Activated B cell treated with CpG ODN at 0.5 μM for 24 hours (primary cell): Measurements from ENCODE around the gene MEAK7. TPM values are rescaled to one million over a fixed set of nuclear protein-coding genes. Genes with fewer than 3 reads are reported as not detected.

ENCODE experiments used
- ATAC-seq: fragments of 200-7000 bp; cut with Tn5 transposase; one replicate; pipeline ENCODE4 v1.10.0; 2021; ENCODE audit warnings: low read depth, mild to moderate bottlenecking, moderate library complexity
- CTCF ChIA-PET: fragments of 350-600 bp; sonication (Branson Sonifier 250); formaldehyde crosslinking; loops from one replicate; lab custom pipeline; 2021; ENCODE audit warnings: antibody characterized with exemption; lab: Charles Lee
- POLR2A ChIA-PET: fragments of 350-600 bp; sonication (Branson Sonifier 250); formaldehyde crosslinking; loops from one replicate; lab custom pipeline; 2021; ENCODE audit warnings: antibody characterized with exemption; lab: Charles Lee
- DNase-seq: peaks from one replicate; pipeline ENCODE4 v3.0.0; 2022
- H3K27ac Mint-ChIP-seq: one replicate; pipeline ENCODE4 v1.8.0; 2020; ENCODE audit warnings: mixed read lengths
- H3K27me3 Mint-ChIP-seq: one replicate; pipeline ENCODE4 v1.8.0; 2021; ENCODE audit warnings: mixed read lengths
- H3K36me3 Mint-ChIP-seq: one replicate; pipeline ENCODE4 v1.8.0; 2021; ENCODE audit warnings: low read depth, mixed read lengths
- H3K4me1 Mint-ChIP-seq: one replicate; pipeline ENCODE4 v1.8.0; 2021; ENCODE audit warnings: mixed read lengths
- H3K4me3 Mint-ChIP-seq: one replicate; pipeline ENCODE4 v1.8.0; 2020; ENCODE audit warnings: mild to moderate bottlenecking, mixed read lengths
- H3K9me3 Mint-ChIP-seq: one replicate; pipeline ENCODE4 v1.8.0; 2020; ENCODE audit warnings: mixed read lengths
- intact Hi-C: fragments of 100-400 bp; cut with micrococcal nuclease; formaldehyde crosslinking; loops from one replicate; pipeline ENCODE4 v1.15.1; 2024
- total RNA-seq: library from RNA; stranded (reverse); gene quantifications from 2 replicates; pipeline ENCODE4 v1.2.3, GENCODE V29; 2022
- TF ChIP-seq, protein P1 (sequence below): fragments of 200-600 bp; IDR thresholded peaks from one replicate; pipeline ENCODE4 v1.8.0; 2022; ENCODE audit warnings: antibody characterized with exemption, mild to moderate bottlenecking

The MEAK7 gene
- total RNA-seq, 1 donor from 2014 or later, result 15.0 TPM

DNA sequence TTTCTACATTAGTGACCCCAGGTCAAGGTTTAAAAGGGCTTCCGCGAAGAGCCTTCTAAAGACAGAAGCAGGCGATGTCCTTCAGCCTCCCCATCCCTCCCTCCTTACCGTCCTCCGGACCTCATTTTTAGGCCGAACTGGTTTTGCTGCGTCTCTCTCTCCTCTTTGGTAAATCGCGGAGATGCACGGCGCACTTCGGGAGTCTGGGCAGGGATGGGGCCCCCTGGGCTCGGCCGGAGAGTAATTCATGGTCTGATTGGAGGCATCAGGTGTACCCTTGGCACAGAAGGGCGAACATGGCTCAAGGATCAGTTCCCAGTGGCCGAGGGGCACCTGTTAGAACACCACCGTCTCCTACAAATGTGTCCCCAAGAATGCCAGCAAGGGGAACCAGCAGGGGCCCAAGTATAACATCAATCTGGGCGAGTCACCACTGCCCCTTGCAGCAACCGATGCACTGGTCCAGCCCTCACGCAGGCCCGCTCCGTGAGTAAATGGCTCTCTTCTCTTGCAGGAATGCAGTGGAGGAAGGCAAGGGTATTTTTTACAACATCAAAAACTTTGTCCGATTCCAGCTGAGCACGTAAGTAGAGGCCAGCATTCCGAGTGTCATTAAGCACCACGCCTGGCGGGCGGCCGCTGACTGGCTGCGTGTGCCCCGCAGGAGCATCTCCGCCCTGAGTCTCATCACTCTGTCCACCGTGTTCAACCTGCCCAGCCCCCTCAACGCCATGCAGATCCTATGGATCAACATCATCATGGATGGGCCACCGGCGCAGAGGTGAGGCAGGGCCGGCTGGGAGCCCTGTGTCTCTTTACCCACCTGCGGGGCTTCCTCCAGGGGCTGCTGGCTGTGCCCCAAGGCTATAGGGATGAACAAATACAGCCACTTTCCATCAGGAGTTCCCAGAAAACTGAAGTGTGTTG, 45.6 kb downstream of the MEAK7 start:
- ChIA-PET CTCF (no interaction called here), POLR2A (no interaction called here)
- no peak for ATAC-seq
- TF ChIP-seq, protein P1, sequence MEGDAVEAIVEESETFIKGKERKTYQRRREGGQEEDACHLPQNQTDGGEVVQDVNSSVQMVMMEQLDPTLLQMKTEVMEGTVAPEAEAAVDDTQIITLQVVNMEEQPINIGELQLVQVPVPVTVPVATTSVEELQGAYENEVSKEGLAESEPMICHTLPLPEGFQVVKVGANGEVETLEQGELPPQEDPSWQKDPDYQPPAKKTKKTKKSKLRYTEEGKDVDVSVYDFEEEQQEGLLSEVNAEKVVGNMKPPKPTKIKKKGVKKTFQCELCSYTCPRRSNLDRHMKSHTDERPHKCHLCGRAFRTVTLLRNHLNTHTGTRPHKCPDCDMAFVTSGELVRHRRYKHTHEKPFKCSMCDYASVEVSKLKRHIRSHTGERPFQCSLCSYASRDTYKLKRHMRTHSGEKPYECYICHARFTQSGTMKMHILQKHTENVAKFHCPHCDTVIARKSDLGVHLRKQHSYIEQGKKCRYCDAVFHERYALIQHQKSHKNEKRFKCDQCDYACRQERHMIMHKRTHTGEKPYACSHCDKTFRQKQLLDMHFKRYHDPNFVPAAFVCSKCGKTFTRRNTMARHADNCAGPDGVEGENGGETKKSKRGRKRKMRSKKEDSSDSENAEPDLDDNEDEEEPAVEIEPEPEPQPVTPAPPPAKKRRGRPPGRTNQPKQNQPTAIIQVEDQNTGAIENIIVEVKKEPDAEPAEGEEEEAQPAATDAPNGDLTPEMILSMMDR, result no peak
- H3K27ac Mint-ChIP-seq, result no peak overlapping the region
- intact Hi-C loops, result no loop called here
- no peak overlapping the region for H3K4me3 Mint-ChIP-seq
- peaks cover 6% of the 10 kb centered on the region for H3K36me3 Mint-ChIP-seq
- no peaks in the 10 kb centered on the region for H3K4me1 Mint-ChIP-seq
- no peaks in the 10 kb centered on the region for H3K9me3 Mint-ChIP-seq
- DNase-seq, result no peak
- H3K27me3 Mint-ChIP-seq, result no peaks in the 10 kb centered on the region

DNA sequence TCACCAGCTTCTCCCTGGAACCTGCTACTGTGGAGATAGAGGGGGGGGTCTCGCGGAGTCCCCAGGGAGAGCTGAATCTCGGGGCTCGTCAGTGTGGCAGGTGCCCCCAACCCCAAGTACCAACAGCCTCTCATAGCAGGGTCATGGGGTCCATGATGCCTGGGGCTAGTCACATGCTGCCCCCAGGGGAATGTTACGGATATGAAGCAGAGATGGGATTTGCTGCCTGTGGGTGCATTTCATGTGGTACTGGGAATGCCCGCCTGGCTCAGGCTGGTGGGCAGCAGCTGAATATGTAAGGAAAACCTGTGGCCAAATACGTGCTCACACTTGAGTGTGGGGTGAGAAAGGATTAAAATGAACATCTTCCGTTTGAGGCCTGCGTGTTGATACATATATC, 49.4 kb downstream of the MEAK7 start:
- CTCF ChIA-PET, result no interaction called here
- peaks cover 3% of the 10 kb centered on the region for H3K27me3 Mint-ChIP-seq
- H3K36me3 Mint-ChIP-seq, result no peaks in the 10 kb centered on the region
- DNase-seq, result no peak
- H3K9me3 Mint-ChIP-seq, result peaks cover 2% of the 10 kb centered on the region
- TF ChIP-seq, protein P1, result no peak
- intact Hi-C loops, result no loop called here
- no peak overlapping the region for H3K27ac Mint-ChIP-seq
- no peak overlapping the region for H3K4me3 Mint-ChIP-seq
- H3K4me1 Mint-ChIP-seq, result no peaks in the 10 kb centered on the region
- no peak for ATAC-seq
- POLR2A ChIA-PET, result no interaction called here

Other genes starting within 250 kb of the MEAK7 start
- gene WFDC1, start 209.8 kb downstream of the MEAK7 start, total RNA-seq, result not detected in 2 replicates
- gene ATP2C2, start 136.1 kb downstream of the MEAK7 start, total RNA-seq, result not detected in 2 replicates
- 487 and 525 TPM in 2 replicates for gene COTL1, start 113.4 kb upstream of the MEAK7 start, total RNA-seq
- gene KLHL36, start 143.9 kb upstream of the MEAK7 start, total RNA-seq, result 62.6 and 72.7 TPM in 2 replicates
- gene USP10, start 195.3 kb upstream of the MEAK7 start, total RNA-seq, result 138 and 147 TPM in 2 replicates